DMS 273 (cell line): ENCODE measurements around the gene TAF4.

ENCODE experiments used
- DNase-seq: peaks from one replicate; lab custom pipeline; 2025; ENCODE audit not compliant: unreplicated experiment; lab: John Stamatoyannopoulos, UW

The TAF4 gene

GRCh38 chr20:61934716-61935530 lies 130.8 kb downstream of the TAF4 start:
- peak; percentile 43 for DNase-seq

GRCh38 chr20:61933951-61934715 lies 131.5 kb downstream of the TAF4 start:
- DNase-seq, result no peak

- DNase-seq, result no peak
Measured at GRCh38 chr20:61933481-61933950, 132.2 kb downstream of the TAF4 start.

- DNase-seq, result no peak
Measured at GRCh38 chr20:61932711-61933480, 132.8 kb downstream of the TAF4 start.

- no peak for DNase-seq
Measured at GRCh38 chr20:61932199-61932592, 133.5 kb downstream of the TAF4 start.

GRCh38 chr20:61931476-61932198 lies 134.0 kb downstream of the TAF4 start:
- DNase-seq, result no peak

- DNase-seq, result no peak
Measured at GRCh38 chr20:61930776-61931475, 134.8 kb downstream of the TAF4 start.

- no peak for DNase-seq
Measured at GRCh38 chr20:61929971-61930666, 135.6 kb downstream of the TAF4 start.

GRCh38 chr20:61929561-61929960 lies 136.1 kb downstream of the TAF4 start:
- DNase-seq, result no peak

- DNase-seq, result no peak
Measured at GRCh38 chr20:61927826-61928541, 137.7 kb downstream of the TAF4 start.

GRCh38 chr20:61927193-61927825 lies 138.4 kb downstream of the TAF4 start:
- no peak for DNase-seq

GRCh38 chr20:61926796-61927192 lies 138.9 kb downstream of the TAF4 start:
- no peak for DNase-seq

GRCh38 chr20:61926253-61926613 lies 139.4 kb downstream of the TAF4 start:
- DNase-seq, result no peak

- peak; percentile 56 for DNase-seq
Measured at GRCh38 chr20:61925555-61926252, 140.0 kb downstream of the TAF4 start.

GRCh38 chr20:61924858-61925554 lies 140.7 kb downstream of the TAF4 start:
- no peak for DNase-seq
